GM23338 (cell line): ENCODE data around the gene ATP1B4. TPM values are rescaled to one million over a fixed set of nuclear protein-coding genes. Genes with fewer than 3 reads are reported as not detected.

ENCODE experiments used
- ATAC-seq: fragments of 200-7000 bp; cut with Tn5 transposase; 3 replicates; pipeline ENCODE4 v1.9.1; 2020
- DNase-seq: peaks from one replicate; pipeline ENCODE4 v3.0.0-alpha.2; 2015; ENCODE audit warnings: low spot score
- H2AFZ ChIP-seq: fragments of 200-600 bp; sonication (generic); 2 replicates; pipeline ENCODE4 v1.8.0; 2016; ENCODE audit warnings: antibody characterized with exemption, mild to moderate bottlenecking, moderate library complexity
- H3F3A ChIP-seq: fragments of 200-600 bp; sonication (generic); replicated peaks from 2 replicates; pipeline ENCODE4 v1.8.0; 2017; ENCODE audit warnings: antibody characterized with exemption, mixed run types, low read depth
- H3K27ac ChIP-seq: fragments of 200-600 bp; sonication (generic); 2 replicates; pipeline ENCODE4 v1.6.1; 2016; ENCODE audit warnings: low read depth
- H3K27me3 ChIP-seq: fragments of 200-600 bp; sonication (generic); 2 replicates; pipeline ENCODE4 v1.8.0; 2016; ENCODE audit warnings: mild to moderate bottlenecking, mixed run types, moderate library complexity; ENCODE audit not compliant: insufficient read depth
- H3K36me3 ChIP-seq: fragments of 200-600 bp; sonication (generic); 2 replicates; pipeline ENCODE4 v1.8.0; 2016; ENCODE audit warnings: mild to moderate bottlenecking; ENCODE audit not compliant: insufficient read depth
- H3K4me1 ChIP-seq: fragments of 200-600 bp; sonication (generic); 2 replicates; pipeline ENCODE4 v1.8.0; 2016; ENCODE audit warnings: mild to moderate bottlenecking, moderate library complexity; ENCODE audit not compliant: insufficient read depth
- H3K4me2 ChIP-seq: fragments of 200-600 bp; sonication (generic); 2 replicates; pipeline ENCODE4 v1.7.1; 2017; ENCODE audit warnings: mixed run types
- H3K4me3 ChIP-seq: fragments of 200-600 bp; sonication (generic); 2 replicates; pipeline ENCODE4 v1.6.1; 2016; ENCODE audit warnings: mixed run types
- H3K79me2 ChIP-seq: fragments of 200-600 bp; sonication (generic); replicated peaks from 2 replicates; pipeline ENCODE4 v1.8.0; 2017; ENCODE audit warnings: mild to moderate bottlenecking; ENCODE audit not compliant: insufficient read depth
- H3K9me2 ChIP-seq: fragments of 200-600 bp; sonication (generic); 2 replicates; pipeline ENCODE4 v1.8.0; 2017; ENCODE audit not compliant: insufficient read depth
- H4K20me1 ChIP-seq: fragments of 200-600 bp; sonication (generic); replicated peaks from 2 replicates; pipeline ENCODE4 v1.8.0; 2017; ENCODE audit warnings: mild to moderate bottlenecking; ENCODE audit not compliant: insufficient read depth
- H3K27ac Mint-ChIP-seq: 2 replicates; pipeline ENCODE4 v1.8.0; 2020; ENCODE audit warnings: inconsistent platforms, mild to moderate bottlenecking, moderate library complexity, mixed read lengths
- H3K27me3 Mint-ChIP-seq: 3 replicates; pipeline ENCODE4 v1.8.0; 2022; ENCODE audit warnings: low read depth, mild to moderate bottlenecking, moderate library complexity, mixed read lengths, inconsistent platforms; ENCODE audit not compliant: insufficient read depth, poor library complexity
- H3K36me3 Mint-ChIP-seq: 3 replicates; pipeline ENCODE4 v1.8.0; 2021; ENCODE audit warnings: low read depth, mild to moderate bottlenecking, inconsistent platforms, moderate library complexity, mixed read lengths
- H3K4me1 Mint-ChIP-seq: 3 replicates; pipeline ENCODE4 v1.8.0; 2020; ENCODE audit warnings: mild to moderate bottlenecking, inconsistent platforms, mixed read lengths
- H3K4me3 Mint-ChIP-seq: 3 replicates; pipeline ENCODE4 v1.8.0; 2021; ENCODE audit warnings: moderate library complexity, mild to moderate bottlenecking, inconsistent platforms, mixed read lengths
- H3K9me3 Mint-ChIP-seq: 3 replicates; pipeline ENCODE4 v1.8.0; 2020; ENCODE audit warnings: moderate library complexity, mild to moderate bottlenecking, inconsistent platforms, mixed read lengths
- CREB1 ChIP-seq: fragments of 250-450 bp; sonication (Bioruptor Pico); IDR thresholded peaks from 2 replicates; pipeline ENCODE4 v1.5.0; 2020; ENCODE audit warnings: low read depth, mild to moderate bottlenecking, moderate library complexity
- CTCF ChIP-seq, 2 experiments: fragments of 200-600 bp in 1 of 2; sonication (generic) in 1 of 2; conservative IDR thresholded peaks; 2 replicates each; pipeline versions ENCODE4 v1.5.1 to v1.6.1; 2016 to 2017; ENCODE audit warnings: antibody characterized with exemption in 2 of 2, low read depth in 2 of 2, mild to moderate bottlenecking in 2 of 2, moderate library complexity in 1 of 2
- ETS1 ChIP-seq: IDR thresholded peaks from 2 replicates; pipeline ENCODE4 v1.6.1; 2016; ENCODE audit warnings: antibody characterized with exemption
- EZH2 ChIP-seq: fragments of 200-600 bp; sonication (generic); IDR thresholded peaks from one replicate; pipeline ENCODE4 v1.8.0; 2017; ENCODE audit warnings: antibody characterized with exemption, mild to moderate bottlenecking, low read depth; ENCODE audit not compliant: unreplicated experiment
- EZH2phosphoT487 ChIP-seq: fragments of 200-600 bp; sonication (generic); IDR thresholded peaks from one replicate; pipeline ENCODE4 v1.8.1; 2018; ENCODE audit warnings: antibody characterized with exemption; ENCODE audit not compliant: unreplicated experiment
- JUNB ChIP-seq: IDR thresholded peaks from one replicate; pipeline ENCODE4 v1.6.1; 2016; ENCODE audit warnings: antibody characterized with exemption; ENCODE audit not compliant: unreplicated experiment
- NANOG ChIP-seq: IDR thresholded peaks from 2 replicates; pipeline ENCODE4 v1.6.1; 2016; ENCODE audit warnings: antibody characterized with exemption, borderline replicate concordance
- POLR2AphosphoS5 ChIP-seq: IDR thresholded peaks from 2 replicates; pipeline ENCODE4 v1.6.1; 2016; ENCODE audit warnings: antibody characterized with exemption, low read depth
- REST ChIP-seq: IDR thresholded peaks from one replicate; pipeline ENCODE4 v1.6.1; 2018; ENCODE audit warnings: antibody characterized with exemption; ENCODE audit not compliant: unreplicated experiment
- STAT1 ChIP-seq: IDR thresholded peaks from one replicate; pipeline ENCODE4 v1.6.1; 2016; ENCODE audit warnings: antibody characterized with exemption; ENCODE audit not compliant: unreplicated experiment
- ZNF114 ChIP-seq: fragments of 250-450 bp; sonication (Bioruptor Pico); IDR thresholded peaks from 2 replicates; pipeline ENCODE4 v1.5.0; 2020; ENCODE audit warnings: mild to moderate bottlenecking, moderate library complexity
- ZNF331 ChIP-seq: fragments of 250-450 bp; sonication (Bioruptor Pico); IDR thresholded peaks from 2 replicates; pipeline ENCODE4 v1.5.0; 2020; ENCODE audit warnings: low read depth, mild to moderate bottlenecking, moderate library complexity
- ZNF462 ChIP-seq: fragments of 250-450 bp; sonication (Bioruptor Pico); IDR thresholded peaks from 2 replicates; pipeline ENCODE4 v1.5.0; 2020; ENCODE audit warnings: mild to moderate bottlenecking, moderate library complexity
- polyA plus RNA-seq: library from polyadenylated mRNA; unstranded; fragments of >200 nt; fragmentation: Nextera tagmentation; extraction: Ambion mirVana; gene quantifications from 2 replicates; pipeline ENCODE4 v1.2.1, GENCODE V29; 2016
- total RNA-seq: library from RNA; depleted of rRNA; stranded (reverse); fragments of >200 nt; shearing (Covaris generic); gene quantifications from 2 replicates; pipeline ENCODE4 v1.2.3, GENCODE V29; 2014

The ATP1B4 gene
- total and polyA plus RNA-seq, 2 experiments from 2014 or later: not detected

GRCh38 chrX:120336899-120337298, 25.0 kb upstream of the ATP1B4 start:
- H3K4me1 Mint-ChIP-seq: peaks cover 12% of the 10 kb centered on the region
- no peak overlapping the region for H3K4me2 ChIP-seq

More at GRCh38 chrX:120336899-120337298, 25.0 kb upstream of the ATP1B4 start:
- H3K4me3 Mint-ChIP-seq: no peak overlapping the region
- no peaks in the 10 kb centered on the region for H4K20me1 ChIP-seq
- H3K9me3 Mint-ChIP-seq: peaks cover 31% of the 10 kb centered on the region
- ATAC-seq: no peak
- H3K27me3 Mint-ChIP-seq: no peaks in the 10 kb centered on the region
- no peak overlapping the region for H3K27ac ChIP-seq
- no peak overlapping the region for H2AFZ ChIP-seq
- no peaks in the 10 kb centered on the region for H3K27me3 ChIP-seq
- peaks cover 17% of the 10 kb centered on the region; the same call in 1 of the 3 replicates for H3K36me3 Mint-ChIP-seq
- H3K9me2 ChIP-seq: no peaks in the 10 kb centered on the region
- H3K27ac Mint-ChIP-seq: no peak overlapping the region
- no peak for DNase-seq
- H3F3A ChIP-seq: no peaks in the 10 kb centered on the region
- no peak for TF ChIP-seq EZH2phosphoT487
- TF ChIP-seq EZH2: no peak
- no peak for TF ChIP-seq ETS1
- TF ChIP-seq NANOG: no peak
- no peak for TF ChIP-seq ZNF114 (CRISPR knock-in tag)
- TF ChIP-seq CTCF (conservative IDR thresholded peaks at IDR 0.05; ENCODE audit: low read depth in 2 of 2): no peak
- no peak for TF ChIP-seq CREB1 (CRISPR knock-in tag)
- TF ChIP-seq REST: no peak
- TF ChIP-seq ZNF331 (CRISPR knock-in tag): no peak
- TF ChIP-seq POLR2AphosphoS5: no peak
- no peak for TF ChIP-seq STAT1
- TF ChIP-seq ZNF462: no peak
- no peak for TF ChIP-seq JUNB
- no peak overlapping the region for H3K4me3 ChIP-seq
- no peaks in the 10 kb centered on the region for H3K79me2 ChIP-seq
- peaks cover 6% of the 10 kb centered on the region; the same call in 1 of the 2 replicates for H3K4me1 ChIP-seq
- H3K36me3 ChIP-seq: no peaks in the 10 kb centered on the region
